GM12872 (cell line): ENCODE measurements around the gene GDAP2.

Source experiments
- CTCF ChIP-seq: IDR thresholded peaks from 3 replicates; pipeline ENCODE4 v1.5.1; 2011; ENCODE audit warnings: low read depth, mild to moderate bottlenecking, low read length, moderate library complexity; ENCODE audit not compliant: insufficient read depth

GDAP2 gene

DNA sequence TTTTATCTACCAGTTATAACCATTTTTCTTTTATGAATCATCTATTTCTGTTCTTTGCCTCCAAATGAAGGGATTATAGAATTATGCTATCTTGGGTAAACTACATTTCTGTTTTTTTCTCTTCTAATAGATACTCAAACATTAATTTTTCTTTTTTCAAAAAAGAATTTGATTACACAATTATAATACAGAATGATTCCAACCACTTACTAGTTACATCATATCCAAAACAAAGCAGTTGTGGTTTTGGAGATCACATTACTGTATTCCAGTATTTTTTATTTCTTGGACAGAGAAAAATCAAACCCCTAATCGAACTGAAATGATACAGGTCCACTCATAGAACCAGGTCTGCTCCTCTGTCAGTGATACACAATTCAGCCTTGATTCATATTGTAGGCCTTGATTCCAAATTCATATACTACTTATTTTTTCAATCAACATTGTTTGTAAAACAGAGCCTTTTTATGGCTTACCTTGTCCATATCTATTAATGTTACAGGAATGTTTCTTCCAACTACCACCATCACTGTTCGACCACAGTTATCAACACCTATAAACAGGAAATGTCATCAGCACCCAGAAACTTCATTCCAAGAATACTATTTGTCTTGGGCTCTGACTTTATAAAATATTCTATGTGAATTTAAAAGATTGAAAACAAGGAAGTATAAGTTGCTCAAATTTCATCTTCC, 43.2 kb downstream of the GDAP2 start:
- TF ChIP-seq CTCF = no peak

GRCh38 chr1:117883616-117884015, 45.8 kb downstream of the GDAP2 start:
- TF ChIP-seq CTCF = no peak

GRCh38 chr1:117879284-117879683, 50.1 kb downstream of the GDAP2 start:
- no peak for TF ChIP-seq CTCF

- TF ChIP-seq CTCF = no peak
Observed at GRCh38 chr1:117877823-117878222, 51.6 kb downstream of the GDAP2 start.

DNA sequence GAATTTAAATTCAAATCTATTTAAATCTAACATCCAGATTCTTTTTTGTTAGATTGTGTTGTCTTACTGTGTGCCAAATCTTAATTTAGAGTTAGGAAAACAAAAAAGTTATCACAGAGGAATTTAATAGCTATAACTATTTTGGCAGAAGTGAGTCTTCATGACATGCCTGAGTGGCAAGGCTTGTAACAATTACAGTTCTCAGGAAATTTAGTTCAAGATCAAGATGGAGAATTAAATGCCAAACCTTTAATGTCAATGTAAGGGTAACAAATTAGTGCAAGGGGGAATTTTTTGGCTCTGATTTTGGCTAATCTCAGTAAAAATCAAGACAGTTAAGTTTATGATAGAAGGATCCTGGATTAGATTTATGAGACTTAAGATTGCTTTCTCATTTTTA, 58.4 kb downstream of the GDAP2 start:
- no peak for TF ChIP-seq CTCF

DNA sequence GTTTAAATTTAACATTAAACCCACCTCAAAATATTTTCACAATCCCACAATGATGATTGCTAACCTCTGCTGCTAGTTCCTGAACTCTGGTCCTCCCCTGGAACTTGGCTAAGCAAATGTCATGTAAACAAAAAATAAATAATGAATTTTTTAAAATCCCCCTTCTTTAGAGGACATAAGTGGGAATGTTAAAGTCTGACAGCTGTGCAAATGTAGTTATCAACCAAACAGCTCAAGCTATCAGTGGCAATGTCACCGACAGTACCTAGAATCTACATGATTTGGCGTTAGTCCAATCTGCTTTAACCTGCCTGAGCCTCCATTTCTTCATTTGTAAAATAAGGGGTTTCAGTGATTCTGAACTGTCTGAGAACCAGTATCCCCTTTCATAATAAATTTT, 67.7 kb downstream of the GDAP2 start:
- no peak for TF ChIP-seq CTCF

- no peak for TF ChIP-seq CTCF
Observed at GRCh38 chr1:117860896-117861610, 68.4 kb downstream of the GDAP2 start.
